ENCODE results near the gene ALDH1A1.
"Not testable (repeated sequence)": the region's sequence is repeated elsewhere in the genome, so short reads cannot be mapped to it uniquely, and the experiment has no call there.

Gene ALDH1A1

DNA sequence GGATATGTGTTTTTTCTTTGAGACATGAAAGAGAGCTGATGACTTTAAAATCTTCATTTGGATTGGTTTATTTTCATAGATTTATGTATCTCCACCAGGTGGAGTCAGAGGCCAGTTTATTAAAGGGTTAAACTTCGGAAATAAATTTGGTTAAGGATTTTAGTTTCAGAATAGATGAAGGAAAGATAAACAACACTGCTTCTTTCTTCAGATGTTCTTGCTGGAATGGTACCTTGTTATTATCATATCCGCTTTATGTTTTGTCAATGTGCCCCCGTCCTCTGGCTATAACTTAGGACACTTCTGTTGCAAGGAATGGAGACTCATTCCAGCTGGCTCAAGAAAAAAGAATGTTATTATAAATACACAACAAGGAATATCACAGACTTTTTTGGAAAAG lies 81.2 kb downstream of the ALDH1A1 start:
- TF ChIP-seq, protein P1, sequence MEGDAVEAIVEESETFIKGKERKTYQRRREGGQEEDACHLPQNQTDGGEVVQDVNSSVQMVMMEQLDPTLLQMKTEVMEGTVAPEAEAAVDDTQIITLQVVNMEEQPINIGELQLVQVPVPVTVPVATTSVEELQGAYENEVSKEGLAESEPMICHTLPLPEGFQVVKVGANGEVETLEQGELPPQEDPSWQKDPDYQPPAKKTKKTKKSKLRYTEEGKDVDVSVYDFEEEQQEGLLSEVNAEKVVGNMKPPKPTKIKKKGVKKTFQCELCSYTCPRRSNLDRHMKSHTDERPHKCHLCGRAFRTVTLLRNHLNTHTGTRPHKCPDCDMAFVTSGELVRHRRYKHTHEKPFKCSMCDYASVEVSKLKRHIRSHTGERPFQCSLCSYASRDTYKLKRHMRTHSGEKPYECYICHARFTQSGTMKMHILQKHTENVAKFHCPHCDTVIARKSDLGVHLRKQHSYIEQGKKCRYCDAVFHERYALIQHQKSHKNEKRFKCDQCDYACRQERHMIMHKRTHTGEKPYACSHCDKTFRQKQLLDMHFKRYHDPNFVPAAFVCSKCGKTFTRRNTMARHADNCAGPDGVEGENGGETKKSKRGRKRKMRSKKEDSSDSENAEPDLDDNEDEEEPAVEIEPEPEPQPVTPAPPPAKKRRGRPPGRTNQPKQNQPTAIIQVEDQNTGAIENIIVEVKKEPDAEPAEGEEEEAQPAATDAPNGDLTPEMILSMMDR (IDR thresholded peaks at IDR 0.05; ENCODE audit: insufficient read depth, low read depth, low read length, missing control alignments), result peak; percentile 8
- DNase-seq (ENCODE audit: low read depth), result peak; percentile 7
- H3K4me3 ChIP-seq (ENCODE audit: low read depth, low read length), result no peak overlapping the region

DNA sequence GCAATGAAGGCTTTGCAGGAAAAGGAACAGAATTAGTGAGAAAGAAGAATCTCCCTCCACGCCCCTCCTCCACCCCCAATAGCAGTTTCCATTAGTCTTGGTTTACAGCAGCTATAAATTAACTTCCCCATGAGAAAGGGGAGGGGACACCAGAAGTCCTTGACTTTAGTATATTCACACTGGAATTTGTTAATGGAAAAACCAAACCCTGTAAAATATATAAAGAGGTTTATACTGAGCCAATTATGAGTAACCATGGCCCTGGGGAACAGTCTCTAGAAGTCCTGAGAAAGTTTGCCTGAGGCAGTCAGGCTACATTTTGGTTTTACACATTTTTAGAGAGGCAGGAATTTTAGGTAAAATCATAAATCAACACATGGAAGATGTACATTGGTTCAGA lies 88.5 kb downstream of the ALDH1A1 start:
- no peak overlapping the region for H3K4me3 ChIP-seq (ENCODE audit: low read depth, low read length)
- DNase-seq (ENCODE audit: low read depth), result no peak
- TF ChIP-seq, protein P1 (IDR thresholded peaks at IDR 0.05; ENCODE audit: insufficient read depth, low read depth, low read length, missing control alignments), result no peak

DNA sequence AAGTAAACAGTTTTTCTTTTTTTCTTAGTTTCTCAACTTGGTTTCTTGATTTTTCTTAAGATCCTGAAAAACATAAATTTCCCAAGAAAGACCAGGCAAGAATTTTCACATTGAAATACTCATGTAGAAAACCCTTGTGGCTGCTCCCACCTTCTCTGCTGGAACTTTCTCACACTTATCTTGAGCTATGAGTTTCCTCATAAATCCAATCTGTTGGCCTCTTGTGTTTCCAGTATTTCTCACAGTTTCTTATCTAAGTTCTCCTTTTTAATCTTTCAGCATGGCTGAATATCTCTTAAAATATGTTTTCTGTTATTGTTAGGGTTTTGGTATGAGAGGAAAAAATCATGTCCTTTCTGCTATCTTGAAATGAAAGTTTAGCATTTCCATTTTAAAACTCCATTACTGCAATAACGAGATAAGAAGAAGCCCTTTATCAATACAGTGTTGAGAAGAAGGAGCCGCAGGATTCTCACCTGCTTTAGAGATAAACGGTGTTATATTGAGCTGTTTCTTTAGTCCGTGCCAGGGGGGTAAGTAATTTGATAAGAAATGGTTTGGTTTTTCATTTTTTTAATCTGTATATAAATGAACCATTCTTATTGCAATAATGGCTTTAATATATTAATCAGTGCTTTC lies 89.3 kb downstream of the ALDH1A1 start:
- H3K4me3 ChIP-seq (ENCODE audit: low read depth, low read length), result no peak overlapping the region
- TF ChIP-seq, protein P1 (IDR thresholded peaks at IDR 0.05; ENCODE audit: insufficient read depth, low read depth, low read length, missing control alignments), result no peak
- no peak for DNase-seq (ENCODE audit: low read depth)

DNA sequence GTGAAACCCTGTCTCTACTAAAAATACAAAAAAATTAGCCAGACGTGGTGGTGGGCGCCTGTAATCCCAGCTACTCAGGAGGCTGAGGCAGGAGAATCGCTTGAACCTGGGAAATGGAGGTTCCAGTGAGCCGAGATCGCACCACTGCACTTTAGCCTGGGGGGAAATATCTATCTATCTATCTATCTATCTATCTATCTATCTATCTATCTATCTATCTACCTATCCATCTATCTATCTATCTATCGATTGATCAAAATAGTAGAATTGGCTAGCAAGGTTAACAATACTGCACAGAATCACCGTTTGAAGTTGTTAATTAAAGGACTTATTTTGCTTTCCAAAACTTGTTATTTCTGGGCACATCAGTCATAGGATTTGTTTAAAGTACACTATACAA lies 90.1 kb downstream of the ALDH1A1 start:
- not testable (repeated sequence) for DNase-seq (ENCODE audit: low read depth); H3K4me3 ChIP-seq (ENCODE audit: low read depth, low read length)

DNA sequence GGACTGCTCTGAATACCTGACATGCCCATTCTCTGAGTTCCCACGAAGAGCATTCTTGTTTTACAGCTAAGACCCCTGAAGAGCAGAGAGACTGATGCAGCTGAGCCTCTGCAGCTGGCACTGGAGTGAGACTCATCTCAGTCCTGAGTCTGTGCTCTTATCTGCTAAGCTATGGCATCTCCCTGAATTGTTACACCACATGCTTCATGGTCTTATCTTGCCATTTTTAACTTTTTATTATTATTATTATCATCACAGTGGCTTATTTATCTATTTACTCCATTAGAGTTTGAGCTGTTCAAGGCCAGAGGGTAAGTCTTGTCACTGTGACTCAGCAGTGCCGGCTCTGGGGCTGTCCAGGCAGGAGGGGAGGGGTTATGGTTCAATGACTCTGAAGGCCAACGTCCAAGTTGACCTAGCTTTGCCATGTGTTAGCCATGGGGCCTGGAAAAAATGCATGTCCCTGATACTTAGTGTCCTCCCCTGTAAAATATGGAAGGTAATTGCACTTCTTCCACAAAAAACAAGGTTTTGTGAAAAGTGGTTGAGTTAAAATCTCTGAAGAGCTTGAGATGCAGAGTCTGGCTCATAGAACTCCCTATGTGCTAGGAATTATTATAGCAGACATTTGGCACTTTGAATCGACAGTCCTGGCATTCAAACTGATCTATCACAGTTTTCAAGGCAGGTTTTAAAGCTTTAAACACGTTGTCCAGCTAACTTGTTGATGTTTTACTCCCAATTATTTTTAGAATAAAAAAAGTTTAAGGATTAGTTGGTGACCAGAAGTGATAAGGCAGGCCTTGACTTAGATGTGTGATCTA lies 94.6 kb downstream of the ALDH1A1 start:
- no peak for DNase-seq (ENCODE audit: low read depth)
- TF ChIP-seq, protein P1 (IDR thresholded peaks at IDR 0.05; ENCODE audit: insufficient read depth, low read depth, low read length, missing control alignments), result no peak
- H3K4me3 ChIP-seq (ENCODE audit: low read depth, low read length), result no peak overlapping the region

DNA sequence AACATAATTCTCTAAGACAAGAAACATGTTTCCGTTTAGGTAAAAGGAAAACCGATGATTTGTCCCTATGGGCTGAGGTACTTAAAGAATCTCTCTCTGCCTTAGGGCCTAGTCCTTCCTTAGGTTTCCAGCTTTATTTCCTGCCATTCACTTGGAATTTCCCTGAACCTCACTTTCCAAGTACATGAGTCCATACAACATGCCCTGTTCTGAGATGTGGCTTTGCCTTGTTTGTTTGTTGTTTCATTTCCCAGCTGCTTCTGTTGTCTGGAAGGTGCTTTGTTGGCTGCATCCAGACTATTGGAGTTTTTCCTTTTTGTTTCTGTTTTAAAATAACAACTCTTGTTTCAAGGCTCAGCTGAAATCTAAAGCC lies 95.2 kb downstream of the ALDH1A1 start:
- TF ChIP-seq, protein P1 (IDR thresholded peaks at IDR 0.05; ENCODE audit: insufficient read depth, low read depth, low read length, missing control alignments), result no peak
- DNase-seq (ENCODE audit: low read depth), result no peak
- H3K4me3 ChIP-seq (ENCODE audit: low read depth, low read length), result no peak overlapping the region

DNA sequence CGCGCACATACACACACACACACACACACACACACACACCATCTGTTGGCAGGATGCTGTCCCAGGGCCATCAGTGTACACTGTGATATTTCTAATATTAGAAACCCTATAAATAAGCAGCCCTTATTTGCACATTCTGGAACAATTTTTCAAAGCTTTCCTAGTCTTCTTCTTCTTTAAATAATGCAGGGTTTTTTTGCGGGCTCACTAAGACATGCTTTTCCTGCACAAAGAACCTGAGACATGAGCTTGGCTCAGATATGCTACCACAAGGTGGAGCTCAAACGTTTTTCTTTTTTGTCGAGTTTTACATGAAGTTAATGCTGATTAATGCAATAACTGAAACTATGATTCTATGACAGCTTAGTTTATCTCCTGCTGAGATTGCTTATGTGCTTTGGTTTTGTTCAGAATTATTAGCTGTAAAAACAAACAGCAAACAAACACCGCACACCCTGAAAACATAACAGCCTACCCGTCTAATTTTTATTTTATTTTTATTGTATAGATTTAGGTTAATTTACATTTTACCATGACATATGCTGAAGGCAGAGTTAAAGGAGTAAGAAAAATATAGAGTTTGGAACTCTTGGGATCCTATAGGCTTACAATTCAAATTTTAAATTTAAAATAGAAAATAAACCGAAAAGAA lies 95.8 kb downstream of the ALDH1A1 start:
- peak; percentile 64 for DNase-seq (ENCODE audit: low read depth)
- TF ChIP-seq, protein P1 (IDR thresholded peaks at IDR 0.05; ENCODE audit: insufficient read depth, low read depth, low read length, missing control alignments), result peak; percentile 49
- no peak overlapping the region for H3K4me3 ChIP-seq (ENCODE audit: low read depth, low read length)

Data from GM12865 (cell line).